KMS-11 (cell line): ENCODE measurements around the gene ITPR2.

Experiments used
- H2AFZ ChIP-seq: fragments of 200-600 bp; sonication (generic); 2 replicates; pipeline ENCODE4 v1.6.1; 2016; ENCODE audit warnings: antibody characterized with exemption, mixed run types, low read depth
- H3K27ac ChIP-seq: fragments of 200-600 bp; sonication (generic); 2 replicates; pipeline ENCODE4 v1.6.1; 2016; ENCODE audit warnings: mild to moderate bottlenecking, mixed run types
- H3K27me3 ChIP-seq: fragments of 200-600 bp; sonication (generic); 2 replicates; pipeline ENCODE4 v1.6.1; 2017; ENCODE audit warnings: mild to moderate bottlenecking, low read depth, mixed run types, moderate library complexity; ENCODE audit not compliant: insufficient read depth
- H3K36me3 ChIP-seq: fragments of 200-600 bp; sonication (generic); 2 replicates; pipeline ENCODE4 v1.6.1; 2017; ENCODE audit warnings: mild to moderate bottlenecking, mixed run types; ENCODE audit not compliant: insufficient read depth
- H3K4me1 ChIP-seq: fragments of 200-600 bp; sonication (generic); 2 replicates; pipeline ENCODE4 v1.6.1; 2016; ENCODE audit warnings: mild to moderate bottlenecking, low read depth, mixed run types; ENCODE audit not compliant: poor library complexity, severe bottlenecking
- H3K4me2 ChIP-seq: fragments of 200-600 bp; sonication (generic); 2 replicates; pipeline ENCODE4 v1.7.0; 2016; ENCODE audit warnings: mild to moderate bottlenecking, mixed run types
- H3K4me3 ChIP-seq: fragments of 200-600 bp; sonication (generic); IDR thresholded peaks from 2 replicates; pipeline ENCODE4 v1.6.1; 2017; ENCODE audit warnings: low read depth, low read length, mixed read lengths; ENCODE audit not compliant: insufficient read depth
- H3K79me2 ChIP-seq: fragments of 200-600 bp; sonication (generic); 2 replicates; pipeline ENCODE4 v1.6.1; 2016; ENCODE audit warnings: low read depth, mixed run types; ENCODE audit not compliant: insufficient read depth
- H3K9ac ChIP-seq: fragments of 200-600 bp; sonication (generic); 2 replicates; pipeline ENCODE4 v1.6.1; 2016; ENCODE audit warnings: mild to moderate bottlenecking, mixed run types
- H4K20me1 ChIP-seq: fragments of 200-600 bp; sonication (generic); 2 replicates; pipeline ENCODE4 v1.6.1; 2016; ENCODE audit warnings: mild to moderate bottlenecking, mixed run types; ENCODE audit not compliant: insufficient read depth
- CTCF ChIP-seq: fragments of 200-600 bp; sonication (generic); conservative IDR thresholded peaks from 2 replicates; pipeline ENCODE4 v1.6.1; 2017; ENCODE audit warnings: low read depth, mild to moderate bottlenecking, antibody characterized with exemption, low read length, moderate library complexity, mixed read lengths

The ITPR2 gene

GRCh38 chr12:26751179-26751578, 81.8 kb downstream of the ITPR2 start:
- no peaks in the 10 kb centered on the region for H3K79me2 ChIP-seq
- no peaks in the 10 kb centered on the region for H3K27me3 ChIP-seq
- H3K27ac ChIP-seq, result no peak overlapping the region
- peaks cover 9% of the 10 kb centered on the region for H3K4me1 ChIP-seq
- no peak overlapping the region for H3K9ac ChIP-seq
- TF ChIP-seq CTCF, result no peak
- H3K36me3 ChIP-seq, result no peaks in the 10 kb centered on the region
- no peaks in the 10 kb centered on the region for H4K20me1 ChIP-seq
- no peak overlapping the region for H2AFZ ChIP-seq
- H3K4me2 ChIP-seq, result no peak overlapping the region
- H3K4me3 ChIP-seq, result no peak overlapping the region

GRCh38 chr12:26750531-26751175, 82.3 kb downstream of the ITPR2 start:
- no peaks in the 10 kb centered on the region for H3K79me2 ChIP-seq
- no peak overlapping the region for H3K4me2 ChIP-seq
- peaks cover 9% of the 10 kb centered on the region for H3K4me1 ChIP-seq
- H3K36me3 ChIP-seq, result no peaks in the 10 kb centered on the region
- no peaks in the 10 kb centered on the region for H3K27me3 ChIP-seq
- no peak overlapping the region for H3K9ac ChIP-seq
- no peak for TF ChIP-seq CTCF
- H4K20me1 ChIP-seq, result no peaks in the 10 kb centered on the region
- no peak overlapping the region for H3K27ac ChIP-seq
- no peak overlapping the region for H3K4me3 ChIP-seq
- H2AFZ ChIP-seq, result no peak overlapping the region

GRCh38 chr12:26749781-26750180, 83.2 kb downstream of the ITPR2 start:
- H3K27ac ChIP-seq, result no peak overlapping the region
- H2AFZ ChIP-seq, result no peak overlapping the region
- H3K36me3 ChIP-seq, result no peaks in the 10 kb centered on the region
- no peaks in the 10 kb centered on the region for H3K27me3 ChIP-seq
- H3K79me2 ChIP-seq, result no peaks in the 10 kb centered on the region
- no peak for TF ChIP-seq CTCF
- H3K4me2 ChIP-seq, result no peak overlapping the region
- peaks cover 9% of the 10 kb centered on the region for H3K4me1 ChIP-seq
- H4K20me1 ChIP-seq, result no peaks in the 10 kb centered on the region
- no peak overlapping the region for H3K9ac ChIP-seq
- no peak overlapping the region for H3K4me3 ChIP-seq

GRCh38 chr12:26748741-26749431, 84.1 kb downstream of the ITPR2 start:
- Histone ChIP-seq H3K27ac (no peak overlapping the region), H2AFZ (no peak overlapping the region), H3K4me3 (no peak overlapping the region), H3K4me1 (peaks cover 9% of the 10 kb centered on the region), H3K79me2 (no peaks in the 10 kb centered on the region), H3K36me3 (no peaks in the 10 kb centered on the region), H3K4me2 (no peak overlapping the region), H3K9ac (no peak overlapping the region), H3K27me3 (no peaks in the 10 kb centered on the region), H4K20me1 (no peaks in the 10 kb centered on the region)
- TF ChIP-seq CTCF, result no peak
